NCI-H82 treated with DMSO at 0.1 percent for 48 hours (cell line): ENCODE measurements around the gene GXYLT2.

Experiments
- DNase-seq: peaks from one replicate; lab custom pipeline; 2025; ENCODE audit not compliant: unreplicated experiment; lab: John Stamatoyannopoulos, UW

The GXYLT2 gene

GRCh38 chr3:73009008-73009407 lies 121.2 kb downstream of the GXYLT2 start:
- DNase-seq: no peak

- no peak for DNase-seq
Observed at GRCh38 chr3:73009750-73010149, 121.9 kb downstream of the GXYLT2 start.

- no peak for DNase-seq
Observed at GRCh38 chr3:73010158-73010557, 122.3 kb downstream of the GXYLT2 start.

- DNase-seq: no peak
Observed at GRCh38 chr3:73018298-73018697, 130.5 kb downstream of the GXYLT2 start.

GRCh38 chr3:73018790-73019441 lies 131.1 kb downstream of the GXYLT2 start:
- no peak for DNase-seq

- no peak for DNase-seq
Observed at GRCh38 chr3:73021301-73021835, 133.5 kb downstream of the GXYLT2 start.

- no peak for DNase-seq
Observed at GRCh38 chr3:73024836-73025235, 137.0 kb downstream of the GXYLT2 start.

- no peak for DNase-seq
Observed at GRCh38 chr3:73026111-73026759, 138.4 kb downstream of the GXYLT2 start.
